Measurements from ENCODE around the gene CBY2.

The CBY2 gene

DNA sequence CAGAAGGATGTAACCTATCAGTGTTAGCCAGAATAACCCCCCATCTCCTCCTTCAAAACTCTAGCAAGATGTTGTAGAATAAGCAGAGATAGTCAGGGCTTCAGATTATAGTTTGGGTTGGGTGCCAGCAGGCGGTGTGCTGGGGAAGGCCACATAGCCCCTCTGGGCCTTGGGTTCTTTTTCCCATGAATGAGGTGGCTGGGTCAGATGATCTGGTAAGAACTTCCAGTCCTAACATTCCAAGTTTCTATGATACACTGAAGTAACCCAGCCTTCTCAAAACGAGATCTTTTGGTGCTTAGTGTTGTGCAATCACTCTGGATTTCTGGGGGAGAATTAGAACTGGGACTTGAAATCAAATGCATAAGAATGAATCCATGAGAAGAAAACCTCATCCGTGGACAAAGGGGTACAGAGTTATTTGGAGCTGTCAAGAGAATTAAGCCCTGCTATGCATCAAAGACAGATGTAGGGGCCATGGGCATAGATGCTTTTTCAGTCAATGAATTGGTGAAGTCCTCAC lies 810 bp downstream of the CBY2 start:
- DNase-seq: no peak

GRCh38 chr13:45704211-45704739 lies 2.2 kb downstream of the CBY2 start:
- DNase-seq: no peak

DNA sequence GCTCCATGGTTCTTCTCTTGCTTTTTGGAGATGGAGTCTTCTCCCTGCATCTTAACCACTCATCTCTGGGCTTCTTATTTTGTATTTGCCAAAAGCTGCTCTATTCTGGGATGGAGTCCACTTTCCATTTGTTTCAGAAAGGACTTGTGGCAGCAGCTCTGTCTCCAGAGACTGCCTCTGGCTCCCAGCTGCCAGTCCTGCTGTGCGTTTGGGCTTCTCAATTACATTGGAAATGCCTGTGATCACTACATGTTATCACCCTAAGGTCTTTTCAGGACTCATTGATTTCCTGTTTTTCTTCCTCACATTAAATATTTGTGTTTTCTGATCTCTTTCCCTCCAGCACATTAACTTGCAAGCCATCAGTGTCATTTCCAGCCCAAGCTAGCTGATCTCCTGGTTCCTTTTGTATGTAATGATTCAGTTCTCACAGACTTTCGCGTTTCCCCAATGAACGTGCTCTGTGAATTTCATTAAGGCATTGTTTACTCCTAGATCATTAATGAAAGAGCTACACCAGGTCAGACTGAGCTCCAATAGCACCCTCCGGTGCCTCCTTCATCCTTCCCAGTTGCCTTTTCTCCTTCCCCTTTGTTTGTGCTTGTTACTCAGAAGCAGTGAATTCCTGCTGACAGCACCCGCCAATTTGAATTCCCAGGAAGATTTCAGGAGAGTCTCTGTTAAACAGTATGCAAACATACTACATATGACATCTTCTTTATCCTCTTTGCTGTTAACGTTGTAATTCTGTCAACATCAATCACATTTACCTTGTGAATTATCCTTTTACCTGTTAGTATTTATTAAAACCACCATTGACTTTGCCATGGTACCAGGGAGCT lies 3.0 kb downstream of the CBY2 start:
- DNase-seq: no peak

- DNase-seq: peak; percentile 5
Observed at GRCh38 chr13:45705918-45706317, 3.8 kb downstream of the CBY2 start.

DNA sequence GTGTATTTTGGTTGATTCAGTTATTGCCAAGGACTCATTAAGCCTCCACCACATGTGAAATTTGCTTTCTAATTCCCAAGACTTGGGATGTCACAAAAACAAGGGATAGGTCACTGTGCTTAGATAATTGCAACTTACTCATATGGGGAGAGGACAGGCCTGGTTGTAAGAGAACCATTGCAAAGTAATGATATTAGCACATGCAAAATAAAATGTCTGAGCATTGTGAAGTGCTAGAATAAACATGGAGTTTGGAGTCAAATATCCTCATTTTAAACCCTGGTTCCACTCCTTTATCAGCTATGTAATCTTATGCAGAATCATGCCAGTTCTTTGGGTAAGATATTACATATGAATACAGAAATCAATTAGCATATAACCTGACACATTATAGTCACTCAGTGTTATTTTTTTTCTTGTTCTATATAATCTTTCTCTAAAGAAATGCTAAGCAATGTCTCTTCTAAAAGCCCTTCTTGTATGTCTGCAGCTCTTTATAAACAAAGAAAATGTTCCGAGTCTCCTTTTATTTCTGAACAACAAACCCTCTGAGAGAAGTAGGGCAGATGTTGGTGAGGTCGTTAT lies 5.5 kb downstream of the CBY2 start:
- DNase-seq: no peak

GRCh38 chr13:45711951-45712350 lies 9.8 kb downstream of the CBY2 start:
- DNase-seq: no peak

- no peak for DNase-seq
Observed at GRCh38 chr13:45713106-45713690, 11.1 kb downstream of the CBY2 start.

DNA sequence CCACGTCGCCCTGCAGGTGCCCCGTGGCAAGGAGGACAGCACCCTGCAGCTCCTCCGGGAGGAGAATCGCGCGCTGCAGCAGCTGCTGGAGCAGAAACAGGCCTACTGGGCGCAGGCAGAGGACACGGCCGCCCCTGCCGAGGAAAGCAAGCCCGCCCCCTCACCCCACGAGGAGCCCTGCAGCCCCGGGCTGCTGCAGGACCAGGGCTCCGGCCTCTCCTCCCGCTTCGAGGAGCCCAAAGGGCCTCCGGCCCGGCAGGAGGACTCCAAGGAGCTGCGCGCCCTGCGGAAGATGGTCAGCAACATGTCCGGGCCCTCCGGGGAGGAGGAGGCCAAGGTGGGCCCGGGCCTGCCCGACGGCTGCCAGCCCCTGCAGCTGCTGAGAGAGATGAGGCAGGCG lies 11.6 kb downstream of the CBY2 start:
- no peak for DNase-seq

- DNase-seq: no peak
Observed at GRCh38 chr13:45714170-45714569, 12.1 kb downstream of the CBY2 start.

DNA sequence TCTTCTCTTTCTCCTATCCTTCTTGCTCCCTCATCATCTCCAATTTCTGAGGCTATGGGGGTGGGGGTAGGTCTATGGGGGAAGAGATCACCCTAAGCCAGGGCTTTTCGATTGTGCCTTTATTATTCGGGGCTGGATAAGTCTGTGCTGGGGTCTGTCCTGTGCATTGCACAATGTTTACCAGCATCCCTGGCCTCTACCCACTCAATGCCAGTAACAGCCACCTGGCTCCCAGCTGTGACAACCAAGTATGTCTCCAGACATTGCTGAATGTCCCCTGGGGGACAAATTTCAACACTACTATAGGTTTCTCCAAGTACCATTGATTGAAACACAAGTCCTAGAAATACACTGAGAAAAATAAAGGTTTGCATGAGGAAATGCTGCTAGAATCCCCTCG lies 13.2 kb downstream of the CBY2 start:
- DNase-seq: no peak

- no peak for DNase-seq
Observed at GRCh38 chr13:45717349-45717748, 15.2 kb downstream of the CBY2 start.

DNA sequence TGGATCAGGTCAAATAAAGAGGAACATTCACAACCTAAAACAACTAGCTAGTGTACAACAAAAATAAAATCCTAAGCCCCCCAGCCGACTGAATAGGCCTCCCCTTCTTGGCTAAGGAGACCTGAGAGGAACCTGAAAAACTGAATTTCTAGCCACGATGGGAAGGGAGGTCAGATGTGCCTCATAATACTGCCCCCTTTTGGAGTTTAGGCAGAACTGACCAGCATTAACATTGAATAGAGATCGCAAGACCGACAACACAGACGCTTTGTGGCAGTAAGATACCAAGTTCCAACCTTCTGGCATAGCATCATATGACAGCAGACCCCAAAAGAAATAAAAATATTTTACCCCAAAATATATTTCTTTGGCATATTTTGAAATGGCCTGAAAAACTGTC lies 15.9 kb downstream of the CBY2 start:
- peak; percentile 49 for DNase-seq

- no peak for DNase-seq
Observed at GRCh38 chr13:45718992-45719391, 16.9 kb downstream of the CBY2 start.

DNA sequence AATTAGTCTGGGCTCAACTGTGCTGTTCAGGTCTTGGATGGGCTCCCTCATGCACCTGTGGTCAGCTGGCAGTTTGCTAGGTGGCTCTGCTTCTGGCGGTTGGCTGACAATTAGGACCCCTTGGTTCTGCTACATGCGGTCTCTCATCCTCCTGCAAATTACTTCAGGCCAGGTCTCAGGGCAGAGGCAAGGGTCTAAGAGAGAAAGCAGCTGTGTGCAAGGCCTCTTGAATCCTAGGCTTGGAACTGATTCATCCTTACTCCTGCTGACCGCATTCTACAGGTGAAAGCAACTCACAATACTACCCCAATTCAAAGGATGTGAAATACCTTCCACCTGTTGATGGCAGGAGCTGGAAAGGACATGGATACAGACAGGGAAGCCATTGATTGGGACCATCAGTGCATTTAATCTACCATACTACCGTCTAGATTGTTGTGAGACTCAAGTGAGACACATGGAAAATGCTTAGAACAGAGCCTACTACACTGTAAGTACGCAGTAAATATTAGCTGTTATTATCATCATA lies 19.1 kb downstream of the CBY2 start:
- DNase-seq: no peak

DNA sequence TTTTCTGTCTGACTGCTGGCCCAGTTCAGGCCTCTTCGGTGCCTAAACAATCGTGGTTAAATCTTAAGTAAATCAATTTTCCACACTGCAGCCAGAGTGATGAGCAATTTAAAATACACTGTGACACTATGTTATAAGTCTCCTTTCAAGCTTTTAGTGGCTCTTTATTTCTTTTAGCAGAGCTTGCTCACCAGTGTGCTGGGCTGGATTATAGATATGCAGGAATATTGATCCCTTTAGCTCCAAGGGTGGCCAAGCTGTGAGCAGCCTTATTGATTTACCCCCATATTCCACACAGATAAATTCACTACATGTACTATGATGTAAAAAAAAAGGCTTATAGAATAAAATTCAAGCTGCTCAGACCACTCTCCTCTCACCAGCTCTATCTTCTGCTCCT lies 21.7 kb downstream of the CBY2 start:
- DNase-seq: no peak

DNA sequence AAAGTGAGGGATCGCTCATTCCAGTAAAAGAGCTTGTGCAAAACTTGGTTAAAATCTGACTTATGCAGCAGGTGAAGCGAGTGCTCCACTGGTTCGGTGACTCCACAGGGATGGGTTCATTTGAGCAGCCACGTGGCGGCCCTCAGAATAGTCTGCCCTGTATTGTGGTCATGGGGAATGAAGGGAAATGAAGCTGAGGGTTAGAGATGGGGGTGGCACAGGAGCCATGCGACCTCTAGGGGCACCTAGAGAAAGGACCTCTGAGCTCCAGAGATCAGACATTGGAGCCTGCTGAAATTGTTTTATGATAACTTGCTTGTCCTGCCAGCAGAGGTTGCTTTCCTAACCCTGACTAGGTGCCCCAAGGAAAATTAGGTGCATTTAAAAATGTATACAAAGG lies 26.6 kb downstream of the CBY2 start:
- peak; percentile 48 for DNase-seq

DNA sequence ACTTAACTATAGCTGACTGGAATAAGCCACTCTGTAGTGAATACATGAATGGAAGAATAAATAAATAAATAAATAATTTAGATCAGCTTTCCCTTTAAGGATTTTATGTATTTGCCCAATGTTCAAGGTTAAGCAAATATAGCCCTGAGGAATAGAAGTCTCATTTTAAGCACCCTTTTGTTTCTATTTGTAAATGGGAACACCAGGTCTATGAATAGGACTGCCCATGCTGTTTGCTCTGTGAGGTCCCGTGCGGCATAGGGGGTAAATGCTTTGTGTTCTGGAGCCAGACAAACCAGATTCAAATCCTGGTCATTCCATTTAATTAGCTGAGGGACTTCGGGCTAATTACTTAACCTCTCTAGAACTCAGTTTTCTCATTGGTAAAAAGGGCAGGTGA lies 29.3 kb downstream of the CBY2 start:
- DNase-seq: no peak

DNA sequence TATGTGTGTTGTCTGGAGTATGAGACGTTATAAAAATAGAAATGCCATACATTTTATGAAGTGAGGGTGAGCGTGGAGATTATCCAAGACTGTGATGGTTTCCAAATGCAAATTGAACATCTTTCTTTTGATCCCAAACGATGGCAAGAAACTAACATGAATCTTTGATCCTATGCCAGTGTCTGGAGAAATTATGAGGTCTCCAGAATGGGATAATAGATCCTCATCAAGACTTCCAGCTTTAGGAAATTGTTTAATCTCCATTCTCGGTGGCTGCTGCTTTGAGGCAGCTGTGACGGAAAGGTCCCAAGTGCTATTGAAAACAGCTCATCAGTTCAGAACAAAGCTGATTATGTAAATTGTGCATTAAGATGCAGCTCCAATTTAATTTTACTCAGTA lies 30.8 kb downstream of the CBY2 start:
- DNase-seq: no peak

DNA sequence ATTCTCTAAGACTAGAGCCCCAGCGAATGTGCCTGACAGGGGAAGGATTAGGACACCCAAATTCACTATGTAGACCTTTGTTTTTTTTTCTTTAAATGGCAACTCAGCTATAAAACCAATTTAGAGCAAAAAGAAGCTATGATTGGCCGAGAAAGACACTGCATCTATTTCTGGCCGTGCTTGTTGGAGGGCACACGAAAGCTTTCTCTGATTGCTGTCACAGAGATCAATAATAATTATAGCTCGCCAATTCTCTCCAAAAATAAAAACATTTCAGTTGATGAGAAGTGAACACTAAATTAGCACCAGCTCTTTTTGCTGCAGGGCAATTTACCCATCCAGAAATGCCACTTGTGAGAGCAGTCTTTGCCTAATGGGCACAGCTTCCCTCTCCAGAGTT lies 31.2 kb downstream of the CBY2 start:
- DNase-seq: no peak

DNA sequence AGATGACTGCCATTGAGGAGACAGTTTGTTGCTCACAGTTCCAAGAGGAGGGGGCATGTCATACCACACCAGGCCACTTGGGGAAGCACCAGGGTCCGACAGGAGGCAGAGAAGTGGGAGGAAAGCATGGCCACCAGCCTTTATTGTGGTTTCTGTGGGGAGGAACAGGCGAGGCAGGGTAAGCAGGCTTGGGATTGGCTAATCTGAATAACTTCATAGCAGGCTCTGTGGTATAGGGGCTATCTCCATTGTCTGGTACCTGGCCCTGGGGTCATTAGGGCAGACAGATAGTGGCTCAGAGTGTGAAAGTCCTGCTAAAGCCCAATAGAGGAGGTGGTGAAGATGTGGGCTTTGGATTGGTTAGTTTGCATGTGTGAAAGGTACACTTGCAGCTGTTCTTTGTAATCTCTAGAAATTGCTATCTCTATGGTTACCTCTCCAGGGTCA lies 35.5 kb downstream of the CBY2 start:
- peak; percentile 86 for DNase-seq

DNA sequence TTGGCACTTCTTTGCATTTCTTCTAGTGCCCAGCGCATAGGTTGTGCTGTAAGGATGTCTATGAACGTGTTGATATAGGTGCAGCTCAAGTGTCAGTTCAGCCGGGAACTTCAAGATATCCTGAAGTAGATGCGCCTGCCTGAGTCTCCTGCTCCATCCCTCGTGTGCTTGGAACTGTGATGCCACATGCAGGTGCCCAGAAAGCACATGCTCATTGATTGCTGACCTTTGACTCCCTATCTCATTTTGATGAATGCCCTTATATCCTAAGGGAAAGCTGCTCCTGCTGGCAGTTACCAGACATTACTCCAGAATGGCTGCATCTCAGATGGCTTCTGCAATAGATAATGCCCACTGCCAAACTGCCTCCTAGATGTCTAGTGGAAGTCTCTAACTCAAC lies 40.9 kb downstream of the CBY2 start:
- DNase-seq: no peak

DNA sequence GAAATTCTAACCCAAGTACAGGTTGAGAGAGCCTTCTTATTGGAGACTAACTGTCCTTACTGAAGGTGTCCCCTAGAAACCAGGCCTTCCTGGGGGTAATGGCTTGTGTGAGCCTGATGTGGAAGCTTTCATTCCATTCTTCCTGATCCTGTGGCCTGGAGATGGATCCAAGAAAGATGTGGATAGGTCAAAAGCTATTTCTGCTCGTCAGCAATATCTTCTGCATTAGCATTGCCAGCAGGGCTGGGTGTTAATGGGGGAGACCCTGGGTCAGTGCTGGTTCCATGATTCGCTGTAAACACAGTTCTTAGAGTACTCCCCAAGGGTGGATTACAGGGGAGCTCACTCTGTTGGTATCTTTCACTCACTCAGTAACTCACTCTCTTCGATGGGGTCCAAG lies 42.9 kb downstream of the CBY2 start:
- no peak for DNase-seq

GRCh38 chr13:45747071-45747470 lies 45.0 kb downstream of the CBY2 start:
- DNase-seq: peak; percentile 33
